Measurements from ENCODE around the gene CLCNKA.
"Not testable (repeated sequence)": the region's sequence is repeated elsewhere in the genome, so short reads cannot be mapped to it uniquely, and the experiment has no call there.

Gene CLCNKA

DNA sequence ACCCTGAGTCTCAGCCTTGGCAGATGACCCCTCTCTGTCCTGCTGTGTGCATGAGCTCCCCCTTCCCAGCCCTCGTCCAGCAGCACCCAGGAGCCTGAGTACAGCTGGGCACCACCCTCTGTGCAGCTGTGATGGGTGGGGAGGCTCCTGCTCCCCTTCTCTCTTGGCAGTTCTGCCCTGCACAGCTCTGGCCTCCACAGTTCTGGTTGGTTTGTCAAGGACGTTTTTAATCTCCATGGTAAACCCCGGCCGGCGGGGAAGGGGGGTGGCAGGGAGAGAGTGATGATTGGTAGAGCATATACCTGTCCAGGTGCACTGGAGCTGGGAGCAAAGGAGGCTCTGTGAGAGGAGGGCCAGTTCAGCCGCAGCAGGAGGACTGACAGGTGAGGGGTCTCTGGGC lies at the start of gene CLCNKA:
TSS of gene CLCNKA (plus strand) at position 356 of the 400 bp plus-strand sequence. CDS start 584 bp downstream, outside the sequence.
- TF ChIP-seq, protein P1, sequence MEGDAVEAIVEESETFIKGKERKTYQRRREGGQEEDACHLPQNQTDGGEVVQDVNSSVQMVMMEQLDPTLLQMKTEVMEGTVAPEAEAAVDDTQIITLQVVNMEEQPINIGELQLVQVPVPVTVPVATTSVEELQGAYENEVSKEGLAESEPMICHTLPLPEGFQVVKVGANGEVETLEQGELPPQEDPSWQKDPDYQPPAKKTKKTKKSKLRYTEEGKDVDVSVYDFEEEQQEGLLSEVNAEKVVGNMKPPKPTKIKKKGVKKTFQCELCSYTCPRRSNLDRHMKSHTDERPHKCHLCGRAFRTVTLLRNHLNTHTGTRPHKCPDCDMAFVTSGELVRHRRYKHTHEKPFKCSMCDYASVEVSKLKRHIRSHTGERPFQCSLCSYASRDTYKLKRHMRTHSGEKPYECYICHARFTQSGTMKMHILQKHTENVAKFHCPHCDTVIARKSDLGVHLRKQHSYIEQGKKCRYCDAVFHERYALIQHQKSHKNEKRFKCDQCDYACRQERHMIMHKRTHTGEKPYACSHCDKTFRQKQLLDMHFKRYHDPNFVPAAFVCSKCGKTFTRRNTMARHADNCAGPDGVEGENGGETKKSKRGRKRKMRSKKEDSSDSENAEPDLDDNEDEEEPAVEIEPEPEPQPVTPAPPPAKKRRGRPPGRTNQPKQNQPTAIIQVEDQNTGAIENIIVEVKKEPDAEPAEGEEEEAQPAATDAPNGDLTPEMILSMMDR (IDR thresholded peaks at IDR 0.05; ENCODE audit: low read length, missing control alignments): no peak
- no peak for DNase-seq (ENCODE audit: low read depth)
- H3K4me3 ChIP-seq (replicated peaks; ENCODE audit: low read depth, low read length): no peak within 1 kb of the TSS

DNA sequence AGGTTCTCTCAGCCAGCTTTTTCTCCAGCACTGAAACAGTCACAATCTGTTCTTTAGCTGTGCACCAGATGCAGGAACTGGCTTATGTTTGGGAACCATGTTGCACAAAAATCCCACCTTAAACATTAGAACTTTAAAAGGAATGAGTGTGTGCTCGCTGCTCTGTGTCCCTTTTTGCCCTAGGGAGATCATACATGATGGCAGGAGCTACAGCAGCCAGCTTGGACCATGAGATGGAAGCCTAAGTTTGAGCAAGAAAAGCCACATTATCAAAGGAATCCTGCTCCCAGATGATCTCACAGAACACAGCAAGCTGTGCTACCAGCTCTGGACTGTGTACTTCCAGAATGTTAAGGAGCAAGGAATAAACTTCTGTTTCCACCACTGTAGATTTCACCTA lies 49.4 kb upstream of the CLCNKA start:
- TF ChIP-seq, protein P1 (IDR thresholded peaks at IDR 0.05; ENCODE audit: low read length, missing control alignments): no peak
- DNase-seq (ENCODE audit: low read depth): no peak
- H3K4me3 ChIP-seq (replicated peaks; ENCODE audit: low read depth, low read length): no peak overlapping the region

DNA sequence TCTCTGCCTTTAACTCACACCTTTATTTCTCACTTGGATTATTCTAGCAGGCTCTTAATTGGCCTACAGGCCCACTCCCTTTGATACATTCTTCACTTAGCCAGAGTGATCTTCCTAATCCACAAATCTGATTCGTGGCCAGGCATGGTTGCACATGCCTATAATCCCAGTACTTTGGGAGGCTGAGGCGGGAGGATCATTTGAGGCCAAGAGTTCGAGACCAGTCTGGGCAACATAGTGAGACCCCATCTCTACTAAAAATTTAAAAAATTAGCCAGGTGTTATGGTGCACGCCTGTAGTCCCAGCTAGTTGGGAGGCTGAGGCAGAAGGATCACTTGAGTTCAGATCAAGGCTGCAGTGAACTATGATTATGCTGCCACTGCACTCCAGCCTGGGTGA lies 48.1 kb upstream of the CLCNKA start:
- TF ChIP-seq, protein P1 (IDR thresholded peaks at IDR 0.05; ENCODE audit: low read length, missing control alignments): no peak
- H3K4me3 ChIP-seq (replicated peaks; ENCODE audit: low read depth, low read length): no peak overlapping the region
- DNase-seq (ENCODE audit: low read depth): no peak

DNA sequence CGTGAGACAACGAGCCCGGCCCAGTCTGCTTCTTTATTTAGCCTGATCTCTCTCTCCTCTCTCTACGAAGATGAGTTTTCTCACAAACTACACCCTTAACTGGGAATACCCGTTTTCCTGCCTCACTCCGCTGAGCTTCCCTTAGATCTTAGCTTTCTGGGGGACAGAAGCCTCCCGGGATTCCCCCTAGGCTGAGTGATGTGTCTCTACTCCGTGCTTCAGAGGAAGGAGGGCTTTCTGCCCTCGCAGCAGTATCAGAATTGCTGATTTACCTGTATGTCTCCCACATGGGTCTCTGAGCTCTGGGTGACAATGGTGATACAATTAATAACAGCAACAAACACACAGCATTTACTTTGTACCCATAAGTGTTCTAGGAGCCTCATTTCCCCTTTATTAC lies 47.0 kb upstream of the CLCNKA start:
- TF ChIP-seq, protein P1 (IDR thresholded peaks at IDR 0.05; ENCODE audit: low read length, missing control alignments): no peak
- no peak for DNase-seq (ENCODE audit: low read depth)
- peak overlapping the region; percentile 85 for H3K4me3 ChIP-seq (replicated peaks; ENCODE audit: low read depth, low read length)

DNA sequence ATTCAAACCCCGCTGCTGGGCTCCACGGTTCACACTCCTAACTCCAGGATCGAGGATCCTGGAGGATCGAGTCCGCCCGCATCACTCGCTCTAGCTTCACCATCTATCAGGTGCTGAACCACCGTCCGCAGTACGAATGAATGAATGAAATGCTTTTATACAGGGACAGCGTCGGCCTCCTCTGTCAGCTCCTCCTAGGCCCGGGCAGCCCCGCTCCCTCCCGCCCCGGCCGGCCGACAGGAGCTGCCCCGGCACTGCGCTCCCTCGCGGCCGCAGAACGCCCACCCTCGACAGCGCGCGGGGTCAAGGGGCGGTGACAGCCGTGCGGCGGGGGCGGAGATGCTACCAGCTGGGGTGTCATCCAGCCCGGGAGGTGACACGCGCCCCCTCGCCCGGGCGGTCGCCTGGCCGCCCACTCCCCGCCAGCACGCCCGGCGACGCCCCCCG lies 46.5 kb upstream of the CLCNKA start:
- TF ChIP-seq, protein P1 (IDR thresholded peaks at IDR 0.05; ENCODE audit: low read length, missing control alignments): no peak
- peak overlapping the region; percentile 85 for H3K4me3 ChIP-seq (replicated peaks; ENCODE audit: low read depth, low read length)
- DNase-seq (ENCODE audit: low read depth): peak; percentile 48

DNA sequence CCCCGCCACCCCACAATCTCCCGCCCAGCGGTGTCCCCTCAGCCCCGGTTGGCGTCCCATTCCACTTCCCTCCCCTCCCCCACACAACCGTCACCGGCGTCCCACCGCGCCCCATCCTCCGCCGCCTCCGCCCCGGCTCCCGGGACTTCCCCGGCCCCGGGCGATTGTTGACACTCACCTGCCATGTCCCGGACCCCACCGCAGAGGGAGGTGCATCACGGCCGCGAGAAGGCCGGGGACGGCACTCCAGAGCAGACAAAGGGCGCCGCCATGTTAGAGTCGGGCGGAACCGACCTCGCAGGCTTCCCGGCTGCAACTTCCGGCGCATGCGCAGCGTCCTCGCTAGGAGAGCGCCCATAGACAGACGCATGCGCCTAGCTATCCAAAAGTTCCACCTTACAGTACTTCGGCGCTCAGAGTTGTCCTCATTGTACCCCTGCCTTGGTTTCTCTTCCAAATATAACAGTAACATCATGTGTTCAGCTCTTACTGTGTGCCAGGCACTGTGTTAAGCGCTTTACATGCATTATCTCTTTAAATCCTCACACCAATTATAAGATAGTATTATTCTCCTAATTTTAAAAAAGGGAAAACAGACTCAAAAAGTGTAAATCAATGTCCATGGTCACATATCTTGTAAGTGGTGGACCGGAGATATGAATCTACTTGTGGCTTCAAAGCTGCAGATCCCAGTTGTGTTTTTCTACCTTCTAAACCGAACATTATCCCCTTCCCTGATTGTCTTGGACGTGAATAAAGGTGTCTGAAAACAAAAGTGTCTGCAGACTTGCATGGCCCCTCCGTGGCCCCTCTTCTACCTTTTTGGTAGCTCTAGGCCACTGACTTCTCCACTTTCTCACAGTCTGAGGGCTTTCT lies 45.8 kb upstream of the CLCNKA start, which contains the start of gene ZBTB17:
TSS of gene ZBTB17 (minus strand) at position 297 of the 876 bp plus-strand sequence. CDS start 27,606 bp downstream, outside the sequence.
- TF ChIP-seq, protein P1 (IDR thresholded peaks at IDR 0.05; ENCODE audit: low read length, missing control alignments): no peak
- peak within 1 kb of the TSS; percentile 85 for H3K4me3 ChIP-seq (replicated peaks; ENCODE audit: low read depth, low read length)
- DNase-seq (ENCODE audit: low read depth): peak; percentile 95

DNA sequence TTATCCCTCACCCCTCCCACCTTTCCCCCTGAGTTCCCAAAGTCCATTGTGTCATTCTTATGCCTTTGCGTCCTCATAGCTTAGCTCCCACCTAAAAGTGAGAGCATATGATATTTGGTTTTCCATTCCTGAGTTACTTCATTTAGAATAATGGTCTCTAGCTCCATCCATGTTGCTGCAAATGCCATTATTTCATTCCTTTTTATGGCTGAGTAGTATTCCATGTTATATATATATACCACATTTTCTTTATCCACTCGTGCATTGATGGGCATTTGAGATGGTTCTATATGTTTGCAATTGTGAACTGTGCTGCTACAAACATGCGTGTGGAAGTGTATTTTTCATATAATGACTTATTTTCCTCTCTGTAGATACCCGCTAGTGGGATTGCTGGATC lies 43.9 kb upstream of the CLCNKA start:
- H3K4me3 ChIP-seq (replicated peaks; ENCODE audit: low read depth, low read length); DNase-seq (ENCODE audit: low read depth): not testable (repeated sequence)

Measured in fibroblast of pulmonary artery (primary cell).